ENCODE data around the gene LMNA. TPM values are rescaled to one million over a fixed set of nuclear protein-coding genes. Genes with fewer than 3 reads are reported as not detected.

LMNA gene
- total RNA-seq, 2 experiments from 2014 or later: 6.5 to 14.3 TPM

DNA sequence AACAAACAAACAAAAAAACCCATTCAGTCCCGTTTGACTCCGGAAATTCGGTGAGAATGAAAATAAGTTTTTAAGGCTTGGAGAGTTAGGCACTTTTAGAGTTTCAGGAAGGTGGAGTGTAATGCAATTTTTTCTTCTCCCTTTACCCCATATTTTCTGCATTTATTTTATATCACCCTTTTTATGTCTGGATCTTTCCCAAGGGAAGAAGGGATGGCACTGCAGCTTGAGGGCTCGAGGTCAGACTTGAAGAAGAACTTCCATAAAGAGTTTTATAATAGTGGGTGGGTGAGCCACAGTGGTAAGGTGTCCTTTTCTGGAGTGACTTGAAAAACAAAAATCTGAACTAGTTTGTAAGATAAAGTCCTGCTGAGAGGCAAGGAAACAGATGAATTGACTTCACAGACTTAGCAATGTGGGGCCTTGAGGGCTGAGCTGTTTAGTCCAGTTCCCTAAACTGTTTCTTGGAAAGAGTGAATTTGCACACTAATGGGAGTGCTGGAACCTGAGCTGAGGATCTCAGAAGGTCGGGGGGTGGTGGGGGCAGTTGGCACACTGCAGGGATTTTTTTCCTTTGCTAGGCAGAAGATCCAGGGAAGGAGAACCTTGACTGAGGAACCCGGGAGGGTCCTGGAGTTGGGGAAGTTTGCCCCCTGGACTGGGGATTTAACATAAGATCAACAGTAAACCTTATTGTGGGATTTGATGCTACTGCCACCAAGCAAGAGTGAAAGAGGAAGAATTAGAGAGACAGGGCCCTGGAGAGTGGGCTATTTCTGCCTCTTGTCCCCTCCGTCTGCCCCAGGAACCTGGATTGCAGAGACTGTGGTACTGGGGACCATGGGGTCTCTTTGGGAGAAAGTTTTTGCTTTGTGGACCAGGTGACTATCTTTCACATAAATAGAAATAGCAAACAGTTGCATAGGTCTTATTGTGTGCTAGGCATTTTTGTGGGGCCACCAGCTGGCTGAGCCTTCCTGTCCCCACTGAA, 30.4 kb upstream of the LMNA start:
- intact Hi-C loops (cut with micrococcal nuclease; ENCODE audit: unreplicated experiment): no loop called here
- no TSS peak for BruUV-seq (replicated peaks)
- DNase-seq (ENCODE audit: low spot score): no peak
- ChIA-PET CTCF (ENCODE audit: unreplicated experiment) (no interaction called here), POLR2A (interaction anchor here (0.6 kb wide), 1 partner anchor 982 kb away, joined by 3 read pairs; no protein-coding TSS in a partner anchor)
- H3K9me2 ChIP-seq (ENCODE audit: insufficient read depth, low read length): no peaks in the 10 kb centered on the region
- no peaks in the 10 kb centered on the region for H3K9me3 ChIP-seq (ENCODE audit: low read length)
- H3K4me3 ChIP-seq (ENCODE audit: low read depth, low read length, poor library complexity, severe bottlenecking): no peak overlapping the region
- H3K79me2 ChIP-seq (ENCODE audit: insufficient read depth, low read depth, low read length): no peaks in the 10 kb centered on the region
- 0 out of 2 replicates have a peak overlapping the region, but pooled peaks have one; percentile 6 for H3K4me2 ChIP-seq (ENCODE audit: low read length)
- no peaks in the 10 kb centered on the region for H4K20me1 ChIP-seq (ENCODE audit: insufficient read depth, low read length)
- H2AFZ ChIP-seq (ENCODE audit: low read length): no peak overlapping the region
- no peak overlapping the region for H3K27ac ChIP-seq (ENCODE audit: low read depth, low read length, poor library complexity, severe bottlenecking)
- H3K36me3 ChIP-seq (ENCODE audit: insufficient read depth, low read length): no peaks in the 10 kb centered on the region
- no peak for TF ChIP-seq EZH2phosphoT487 (IDR thresholded peaks at IDR 0.05; ENCODE audit: borderline replicate concordance, low read depth, low read length)
- TF ChIP-seq, protein P1, sequence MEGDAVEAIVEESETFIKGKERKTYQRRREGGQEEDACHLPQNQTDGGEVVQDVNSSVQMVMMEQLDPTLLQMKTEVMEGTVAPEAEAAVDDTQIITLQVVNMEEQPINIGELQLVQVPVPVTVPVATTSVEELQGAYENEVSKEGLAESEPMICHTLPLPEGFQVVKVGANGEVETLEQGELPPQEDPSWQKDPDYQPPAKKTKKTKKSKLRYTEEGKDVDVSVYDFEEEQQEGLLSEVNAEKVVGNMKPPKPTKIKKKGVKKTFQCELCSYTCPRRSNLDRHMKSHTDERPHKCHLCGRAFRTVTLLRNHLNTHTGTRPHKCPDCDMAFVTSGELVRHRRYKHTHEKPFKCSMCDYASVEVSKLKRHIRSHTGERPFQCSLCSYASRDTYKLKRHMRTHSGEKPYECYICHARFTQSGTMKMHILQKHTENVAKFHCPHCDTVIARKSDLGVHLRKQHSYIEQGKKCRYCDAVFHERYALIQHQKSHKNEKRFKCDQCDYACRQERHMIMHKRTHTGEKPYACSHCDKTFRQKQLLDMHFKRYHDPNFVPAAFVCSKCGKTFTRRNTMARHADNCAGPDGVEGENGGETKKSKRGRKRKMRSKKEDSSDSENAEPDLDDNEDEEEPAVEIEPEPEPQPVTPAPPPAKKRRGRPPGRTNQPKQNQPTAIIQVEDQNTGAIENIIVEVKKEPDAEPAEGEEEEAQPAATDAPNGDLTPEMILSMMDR (conservative IDR thresholded peaks at IDR 0.05; ENCODE audit: low read length): no peak
- peaks cover 26% of the 10 kb centered on the region for H3K4me1 ChIP-seq (ENCODE audit: insufficient read depth, low read length, poor library complexity, severe bottlenecking)

DNA sequence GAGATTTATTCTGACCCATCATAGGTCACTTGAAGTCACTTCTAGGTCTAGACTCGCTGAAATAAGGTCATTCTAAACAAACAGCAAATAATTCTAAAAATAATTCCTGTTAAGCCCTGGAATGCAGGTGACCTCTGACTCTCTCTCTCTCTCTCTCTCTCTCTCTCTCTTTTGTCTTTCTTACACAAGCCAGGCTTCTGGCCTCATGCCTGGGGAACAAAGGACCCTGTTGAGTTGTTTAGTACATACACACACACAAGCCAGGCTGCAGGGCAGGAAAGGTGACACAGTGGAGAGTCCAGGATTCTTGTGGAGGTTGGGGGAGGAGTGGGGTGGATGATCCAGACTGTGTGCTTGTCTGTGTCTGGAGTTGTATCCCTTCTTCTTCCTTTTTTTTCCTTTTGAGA, 28.3 kb upstream of the LMNA start:
- no TSS peak for BruUV-seq (replicated peaks)
- no peak overlapping the region for H2AFZ ChIP-seq (ENCODE audit: low read length)
- H3K27ac ChIP-seq (ENCODE audit: low read depth, low read length, poor library complexity, severe bottlenecking): no peak overlapping the region
- H3K9me3 ChIP-seq (ENCODE audit: low read length): no peaks in the 10 kb centered on the region
- no peak overlapping the region for H3K4me3 ChIP-seq (ENCODE audit: low read depth, low read length, poor library complexity, severe bottlenecking)
- no peaks in the 10 kb centered on the region for H3K9me2 ChIP-seq (ENCODE audit: insufficient read depth, low read length)
- TF ChIP-seq EZH2phosphoT487 (IDR thresholded peaks at IDR 0.05; ENCODE audit: borderline replicate concordance, low read depth, low read length): no peak
- TF ChIP-seq, protein P1 (conservative IDR thresholded peaks at IDR 0.05; ENCODE audit: low read length): no peak
- intact Hi-C loops (cut with micrococcal nuclease; ENCODE audit: unreplicated experiment): no loop called here
- no peak overlapping the region for H3K4me2 ChIP-seq (ENCODE audit: low read length)
- POLR2A ChIA-PET: no interaction called here
- H4K20me1 ChIP-seq (ENCODE audit: insufficient read depth, low read length): no peaks in the 10 kb centered on the region
- no peaks in the 10 kb centered on the region for H3K36me3 ChIP-seq (ENCODE audit: insufficient read depth, low read length)
- peaks cover 36% of the 10 kb centered on the region for H3K4me1 ChIP-seq (ENCODE audit: insufficient read depth, low read length, poor library complexity, severe bottlenecking)
- no peak for DNase-seq (ENCODE audit: low spot score)
- H3K79me2 ChIP-seq (ENCODE audit: insufficient read depth, low read depth, low read length): no peaks in the 10 kb centered on the region
- CTCF ChIA-PET (ENCODE audit: unreplicated experiment): no interaction called here

Data from OCI-LY7 (cell line).